Measurements from ENCODE around the gene GRAMD1B. TPM values are rescaled to one million over a fixed set of nuclear protein-coding genes. Genes with fewer than 3 reads are reported as not detected.
"Not testable (repeated sequence)": the region's sequence is repeated elsewhere in the genome, so short reads cannot be mapped to it uniquely, and the experiment has no call there.

GRAMD1B gene
- total RNA-seq, 2 donors from 2014 or later, result 0.66 to 3.4 TPM

GRCh38 chr11:123507043-123507442 is 77.0 kb downstream of the GRAMD1B start:
- no peaks in the 10 kb centered on the region for H3K4me1 ChIP-seq
- TF ChIP-seq POLR2A (IDR thresholded peaks at IDR 0.05) (no peak), CTCF (IDR thresholded peaks at IDR 0.05) (no peak)
- DNase-seq (no peak), ATAC-seq (no peak)
- H3K27ac ChIP-seq, result no peak overlapping the region
- H3K4me3 ChIP-seq, result no peak overlapping the region
- H3K36me3 ChIP-seq (replicated peaks in 1 of 2; ENCODE audit: insufficient read depth in 1 of 2, low read depth in 2 of 2), result no peaks in the 10 kb centered on the region
- intact Hi-C loops (cut with DNase I), result no loop called here
- 69 to 77% methylated on average over 1 of the region's 1 CpG for WGBS, 2 donors
- no peaks in the 10 kb centered on the region for H3K9me3 ChIP-seq
- H3K27me3 ChIP-seq, result no peaks in the 10 kb centered on the region

DNA sequence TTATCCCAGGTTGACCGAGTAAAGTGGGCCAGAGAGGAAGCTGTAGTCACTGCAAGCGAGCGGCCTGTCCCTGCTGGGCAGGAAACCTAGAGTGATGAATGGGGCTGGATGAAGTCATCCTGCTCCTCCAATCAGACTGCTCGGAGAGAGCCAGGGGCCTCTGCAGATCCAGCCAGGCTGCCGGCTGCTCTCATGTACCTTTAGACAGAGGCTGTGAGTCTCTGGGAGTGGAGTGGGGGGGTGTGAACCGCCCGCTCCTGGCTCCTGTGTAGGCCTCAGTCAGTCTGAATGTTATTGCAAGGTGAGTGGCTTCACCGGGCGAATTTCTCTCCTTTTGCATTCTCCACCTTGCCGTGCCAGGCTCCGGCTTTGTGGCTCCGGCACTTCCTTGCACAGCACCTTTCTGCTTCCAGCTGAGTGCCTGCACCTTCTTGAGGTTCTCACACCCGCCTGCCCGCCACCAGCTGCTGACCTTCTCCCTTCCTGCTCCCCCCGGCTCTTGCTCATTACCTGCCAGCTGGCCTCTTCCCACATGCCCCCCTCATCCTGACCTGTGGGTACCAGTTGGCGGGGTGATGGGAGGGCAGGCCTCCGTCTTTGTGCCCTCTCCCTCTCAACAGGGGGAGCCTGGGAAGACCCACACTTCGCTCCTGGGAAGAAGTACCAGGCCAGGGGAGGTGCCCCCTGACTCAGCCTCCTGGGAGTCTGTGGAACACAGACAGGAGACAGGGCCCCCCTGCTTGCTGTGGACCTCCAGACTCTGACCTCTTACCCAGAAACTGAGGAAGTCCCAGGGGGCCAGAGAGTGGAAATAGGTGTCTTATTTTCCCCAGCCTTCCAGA is 79.9 kb downstream of the GRAMD1B start:
- DNase-seq (peak in 3 of 4 donors; percentile 20 to 30 (median 28)), ATAC-seq (no peak)
- no peaks in the 10 kb centered on the region for H3K9me3 ChIP-seq
- intact Hi-C loops (cut with DNase I), result loop anchor here (5.0 kb wide), 1 partner anchor 62 kb away; no protein-coding TSS in a partner anchor
- no peak overlapping the region for H3K4me3 ChIP-seq
- H3K36me3 ChIP-seq (replicated peaks in 1 of 2; ENCODE audit: insufficient read depth in 1 of 2, low read depth in 2 of 2), result no peaks in the 10 kb centered on the region
- no peak overlapping the region for H3K27ac ChIP-seq
- H3K27me3 ChIP-seq, result peaks cover 0 to 7% of the 10 kb centered on the region in 2 donors
- TF ChIP-seq CTCF (IDR thresholded peaks at IDR 0.05) (no peak), POLR2A (IDR thresholded peaks at IDR 0.05) (no peak)
- H3K4me1 ChIP-seq, result no peaks in the 10 kb centered on the region
- WGBS, 2 donors, result 56 to 66% methylated on average over 14 to 17 of the region's 18 CpGs

- H3K27ac ChIP-seq, result no peak overlapping the region
- H3K4me1 ChIP-seq, result no peaks in the 10 kb centered on the region
- H3K4me3 ChIP-seq, result no peak overlapping the region
- intact Hi-C loops (cut with DNase I), result loop anchor here (5.0 kb wide), 1 partner anchor 62 kb away; no protein-coding TSS in a partner anchor
- H3K27me3 ChIP-seq, result peaks cover 0 to 7% of the 10 kb centered on the region in 2 donors
- no peak for TF ChIP-seq CTCF (IDR thresholded peaks at IDR 0.05)
- no peak for TF ChIP-seq POLR2A (IDR thresholded peaks at IDR 0.05)
- H3K36me3 ChIP-seq (replicated peaks in 1 of 2; ENCODE audit: insufficient read depth in 1 of 2, low read depth in 2 of 2), result no peaks in the 10 kb centered on the region
- WGBS, 2 donors, result 80 to 81% methylated on average over 12 to 13 of the region's 13 CpGs
- DNase-seq (no peak), ATAC-seq (no peak)
- no peaks in the 10 kb centered on the region for H3K9me3 ChIP-seq
These were observed 80.5 kb downstream of the GRAMD1B start for GRCh38 chr11:123510579-123510905.

GRCh38 chr11:123511037-123511870 is 81.2 kb downstream of the GRAMD1B start:
- DNase-seq (peak; percentile 80 to 86 (median 82)), ATAC-seq (peak; percentile 82)
- Histone ChIP-seq H3K4me3 (no peak overlapping the region), H3K27ac (no peak overlapping the region), H3K9me3 (no peaks in the 10 kb centered on the region), H3K36me3 (replicated peaks in 1 of 2; ENCODE audit: insufficient read depth in 1 of 2, low read depth in 2 of 2) (no peaks in the 10 kb centered on the region), H3K27me3 (peaks cover 0 to 7% of the 10 kb centered on the region in 2 donors), H3K4me1 (no peaks in the 10 kb centered on the region)
- intact Hi-C loops (cut with DNase I), result loop anchor here (5.0 kb wide), 1 partner anchor 61 kb away; no protein-coding TSS in a partner anchor
- 15 to 44% methylated on average over 5 to 14 of the region's 14 CpGs for WGBS, 2 donors
- TF ChIP-seq CTCF (IDR thresholded peaks at IDR 0.05) (peak; percentile 63 to 88 (median 75)), POLR2A (IDR thresholded peaks at IDR 0.05) (no peak)

GRCh38 chr11:123513309-123513708 is 83.2 kb downstream of the GRAMD1B start:
- H3K27me3 ChIP-seq; H3K4me1 ChIP-seq; DNase-seq; H3K9me3 ChIP-seq; H3K36me3 ChIP-seq (replicated peaks in 1 of 2; ENCODE audit: insufficient read depth in 1 of 2, low read depth in 2 of 2); ATAC-seq; H3K4me3 ChIP-seq; H3K27ac ChIP-seq: not testable (repeated sequence)
- intact Hi-C loops (cut with DNase I), result loop anchor here (5.0 kb wide), 1 partner anchor 59 kb away; no protein-coding TSS in a partner anchor
